NCI-H510A (cell line): ENCODE data around the gene COL20A1.
"Not testable (repeated sequence)": the region's sequence is repeated elsewhere in the genome, so short reads cannot be mapped to it uniquely, and the experiment has no call there.

Source experiments
- DNase-seq: peaks from one replicate; lab custom pipeline; 2025; lab: John Stamatoyannopoulos, UW

The COL20A1 gene

DNA sequence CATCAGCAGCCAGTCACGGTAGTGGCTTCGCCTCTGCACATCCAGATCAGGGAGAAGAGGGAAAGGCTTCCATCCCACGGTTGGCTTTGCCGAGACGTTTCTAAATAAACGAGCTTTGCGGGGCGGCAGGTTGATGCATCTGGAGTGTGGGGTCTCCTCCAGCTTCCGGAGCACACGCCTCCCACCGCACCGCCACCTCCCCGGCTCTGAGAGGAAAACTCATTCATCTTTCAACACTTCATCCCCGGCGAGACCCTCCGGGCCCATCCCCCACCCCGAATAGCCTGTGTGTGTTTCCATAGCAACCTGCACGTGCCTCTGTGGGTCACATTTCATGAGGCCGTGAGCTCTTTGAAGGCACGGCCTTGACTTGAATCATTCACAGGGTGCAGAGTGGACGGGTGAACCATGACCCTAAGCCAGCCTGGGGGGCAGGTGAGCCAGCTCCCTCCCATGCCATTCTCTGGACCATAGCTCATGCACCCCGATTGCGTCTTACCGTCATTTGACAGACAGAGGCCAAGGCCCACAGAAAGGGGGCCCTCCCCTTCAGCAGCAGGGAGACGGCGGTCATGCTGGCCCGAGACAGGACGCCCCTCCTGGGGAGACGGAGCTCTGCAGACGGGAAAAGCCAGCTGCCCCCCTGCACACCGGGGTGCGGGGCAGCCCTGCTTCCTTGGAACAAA is 84.4 kb downstream of the COL20A1 start:
- no peak for DNase-seq

GRCh38 chr20:63377951-63378381 is 85.0 kb downstream of the COL20A1 start:
- DNase-seq: no peak

DNA sequence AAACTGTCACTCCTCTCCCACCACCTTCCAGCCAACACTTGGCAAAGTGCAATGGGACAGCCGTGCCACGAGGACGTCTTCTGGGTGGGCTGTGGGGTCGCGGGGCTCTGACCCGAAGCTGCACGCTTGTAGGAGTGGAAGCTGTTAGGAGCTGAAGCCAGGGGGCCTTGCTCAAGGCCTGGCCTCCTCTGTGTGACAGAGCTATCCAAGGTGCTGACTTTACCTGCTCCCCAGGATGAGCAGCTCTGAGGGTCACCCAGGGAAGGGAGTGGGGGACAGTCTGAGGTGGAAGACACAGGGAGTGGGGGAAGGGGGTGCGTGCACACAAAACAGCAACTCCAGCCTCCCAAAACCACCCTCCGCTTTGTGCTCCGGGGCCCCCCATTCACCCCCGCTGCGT is 85.6 kb downstream of the COL20A1 start:
- DNase-seq: no peak

GRCh38 chr20:63379296-63379695 is 86.3 kb downstream of the COL20A1 start:
- no peak for DNase-seq

- DNase-seq: not testable (repeated sequence)
These were observed 86.9 kb downstream of the COL20A1 start for GRCh38 chr20:63379872-63380271.

DNA sequence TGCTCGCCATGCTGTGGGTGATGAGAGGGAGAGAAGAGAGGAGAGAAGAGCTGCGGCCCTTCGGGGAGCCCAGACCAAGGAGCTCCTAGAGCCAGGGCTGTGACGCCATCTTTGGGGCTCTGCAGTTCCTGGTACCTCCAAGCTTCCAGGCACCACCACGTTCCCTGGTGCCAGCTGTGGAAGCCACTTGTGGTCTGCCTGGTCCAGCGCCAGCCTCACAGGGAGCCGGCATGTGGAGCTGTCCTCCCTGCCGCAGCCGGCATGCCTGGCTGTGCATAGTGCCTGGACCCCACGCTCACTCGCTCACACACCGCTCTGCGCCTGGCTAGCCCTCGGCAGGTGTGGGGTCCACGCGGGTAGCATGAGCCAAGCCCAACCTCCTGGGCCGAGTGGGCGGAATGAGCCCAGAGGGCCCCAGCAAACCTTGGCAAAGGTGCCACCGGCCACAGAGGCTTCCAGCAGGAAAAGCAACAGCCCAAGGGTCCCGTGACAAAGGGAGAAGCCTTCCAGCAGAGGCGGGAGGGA is 87.4 kb downstream of the COL20A1 start:
- no peak for DNase-seq

GRCh38 chr20:63381781-63382431 is 88.9 kb downstream of the COL20A1 start:
- no peak for DNase-seq

DNA sequence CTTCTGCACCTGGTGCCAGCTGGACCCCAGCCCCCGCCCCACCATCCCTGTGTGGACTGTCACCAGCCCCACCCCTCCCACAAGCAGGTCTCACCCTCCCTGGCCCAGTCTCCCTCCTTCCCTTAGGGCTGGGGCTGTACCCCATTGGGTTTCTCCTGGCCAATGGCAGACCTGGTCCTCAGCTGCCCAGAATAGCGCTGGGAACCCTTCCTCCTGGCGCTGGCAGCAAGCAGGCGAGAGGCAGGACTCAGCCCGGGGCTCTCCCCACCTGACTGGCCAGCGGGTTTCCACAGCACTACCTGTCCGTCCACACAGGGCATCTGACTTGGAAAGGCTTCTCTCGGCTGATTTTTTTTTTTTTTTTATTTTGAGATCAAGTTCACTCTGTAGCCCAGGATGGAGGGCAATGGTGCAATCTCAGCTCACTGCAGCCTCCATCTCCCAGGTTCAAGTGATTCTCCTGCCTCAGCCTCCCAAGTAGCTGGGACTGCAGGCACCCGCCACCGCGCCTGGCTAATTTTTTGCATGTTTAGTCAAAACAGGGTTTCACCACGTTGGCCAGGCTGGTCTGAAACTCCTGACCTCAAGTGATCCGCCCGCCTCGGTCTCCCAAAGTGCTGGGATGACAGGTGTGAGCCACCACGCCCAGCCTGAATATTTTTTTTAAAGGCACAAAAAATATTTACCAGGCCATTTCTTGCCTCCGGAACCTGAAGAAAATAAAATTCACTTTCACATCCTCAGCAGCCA is 89.7 kb downstream of the COL20A1 start:
- no peak for DNase-seq

GRCh38 chr20:63383556-63383955 is 90.6 kb downstream of the COL20A1 start:
- no peak for DNase-seq

DNA sequence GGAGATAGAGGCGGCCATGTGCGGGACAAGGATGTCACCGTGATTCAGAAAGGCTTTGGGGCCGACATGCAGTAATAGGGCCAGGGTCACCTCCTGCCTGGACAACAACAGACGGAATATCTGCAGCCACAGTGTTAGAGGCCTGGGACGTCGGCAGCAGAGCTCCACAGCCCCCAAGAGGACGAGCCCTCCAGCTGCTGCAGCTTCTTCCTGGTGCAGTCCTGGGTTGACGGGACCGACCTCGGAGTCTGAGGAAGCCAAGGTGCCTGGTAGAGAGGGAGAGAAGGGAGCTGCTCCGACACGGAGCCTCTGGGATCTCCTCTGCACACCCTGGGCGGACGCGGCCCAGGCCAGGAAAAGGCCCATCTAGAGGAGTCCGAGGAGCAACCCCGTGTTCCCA is 91.3 kb downstream of the COL20A1 start:
- no peak for DNase-seq
